ENCODE measurements around the gene AAGAB.

DNA sequence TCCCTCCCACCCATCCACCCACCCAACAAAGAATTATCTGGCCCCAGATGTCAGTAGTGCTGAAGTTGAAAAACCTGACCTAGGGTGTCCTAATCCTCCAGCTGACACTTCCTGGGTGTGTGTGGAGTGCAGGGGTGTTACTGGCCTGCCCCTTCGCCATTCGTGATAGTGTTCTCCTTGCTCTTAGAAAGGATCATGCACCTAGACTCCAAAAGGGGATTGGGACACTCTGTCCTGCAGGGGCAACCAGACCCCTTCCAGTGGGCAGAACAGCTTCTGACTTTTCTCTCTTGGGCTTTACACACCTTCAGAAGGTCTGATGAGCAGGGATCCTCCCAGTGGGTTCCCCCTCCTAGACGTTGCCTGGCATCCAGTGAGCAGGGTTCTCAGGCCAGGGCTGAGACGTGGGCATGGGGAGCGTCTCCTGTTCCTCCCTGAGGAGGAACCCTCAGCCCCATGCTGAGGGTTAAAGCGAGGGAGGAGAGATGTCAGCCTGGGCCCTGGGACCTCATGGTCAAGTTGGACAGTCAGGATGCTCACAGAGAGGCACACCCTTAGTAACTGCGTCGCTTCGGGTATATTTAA lies 75.0 kb downstream of the AAGAB start:
- TF ChIP-seq, protein P1, sequence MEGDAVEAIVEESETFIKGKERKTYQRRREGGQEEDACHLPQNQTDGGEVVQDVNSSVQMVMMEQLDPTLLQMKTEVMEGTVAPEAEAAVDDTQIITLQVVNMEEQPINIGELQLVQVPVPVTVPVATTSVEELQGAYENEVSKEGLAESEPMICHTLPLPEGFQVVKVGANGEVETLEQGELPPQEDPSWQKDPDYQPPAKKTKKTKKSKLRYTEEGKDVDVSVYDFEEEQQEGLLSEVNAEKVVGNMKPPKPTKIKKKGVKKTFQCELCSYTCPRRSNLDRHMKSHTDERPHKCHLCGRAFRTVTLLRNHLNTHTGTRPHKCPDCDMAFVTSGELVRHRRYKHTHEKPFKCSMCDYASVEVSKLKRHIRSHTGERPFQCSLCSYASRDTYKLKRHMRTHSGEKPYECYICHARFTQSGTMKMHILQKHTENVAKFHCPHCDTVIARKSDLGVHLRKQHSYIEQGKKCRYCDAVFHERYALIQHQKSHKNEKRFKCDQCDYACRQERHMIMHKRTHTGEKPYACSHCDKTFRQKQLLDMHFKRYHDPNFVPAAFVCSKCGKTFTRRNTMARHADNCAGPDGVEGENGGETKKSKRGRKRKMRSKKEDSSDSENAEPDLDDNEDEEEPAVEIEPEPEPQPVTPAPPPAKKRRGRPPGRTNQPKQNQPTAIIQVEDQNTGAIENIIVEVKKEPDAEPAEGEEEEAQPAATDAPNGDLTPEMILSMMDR (IDR thresholded peaks at IDR 0.05), result no peak
- TF ChIP-seq POLR2A (IDR thresholded peaks at IDR 0.05), result no peak
